ENCODE data around the gene NPAS4.
A peak's percentile ranks its signal among the peaks of the same experiment; 100 is the strongest.

Gene NPAS4

GRCh38 chr11:66421492-66422205 lies 814 bp downstream of the NPAS4 start (continued):
- TF ChIP-seq ZNF37A (tag by site-specific recombination; IDR thresholded peaks at IDR 0.05) (peak; percentile 47; the same call in 1 of the 2 replicates), ZNF311 (tag by site-specific recombination; IDR thresholded peaks at IDR 0.05; ENCODE audit: borderline replicate concordance) (no peak), ZBTB10 (tag by site-specific recombination; IDR thresholded peaks at IDR 0.05) (peak; percentile 72), PRDM2 (tag by site-specific recombination; IDR thresholded peaks at IDR 0.05; ENCODE audit: borderline replicate concordance) (no peak), BCL11A (tag by site-specific recombination; IDR thresholded peaks at IDR 0.05; ENCODE audit: low read depth) (no peak), OVOL3 (tag by site-specific recombination; IDR thresholded peaks at IDR 0.05) (no peak), ZNF843 (tag by site-specific recombination; IDR thresholded peaks at IDR 0.05) (peak; percentile 74), ELK4 (IDR thresholded peaks at IDR 0.05; ENCODE audit: borderline replicate concordance, low read depth, low read length) (no peak), ZNF354C (tag by site-specific recombination; IDR thresholded peaks at IDR 0.05; ENCODE audit: borderline replicate concordance, low read depth) (no peak), ZNF510 (tag by site-specific recombination; IDR thresholded peaks at IDR 0.05; ENCODE audit: insufficient replicate concordance) (no peak), ZNF148 (tag by site-specific recombination; IDR thresholded peaks at IDR 0.05; ENCODE audit: borderline replicate concordance) (no peak), KLF17 (tag by site-specific recombination; IDR thresholded peaks at IDR 0.05) (peak; percentile 77), ZNF221 (tag by site-specific recombination; IDR thresholded peaks at IDR 0.05; ENCODE audit: borderline replicate concordance) (no peak), ZNF776 (tag by site-specific recombination; IDR thresholded peaks at IDR 0.05; ENCODE audit: borderline replicate concordance) (no peak), YY1 (tag by site-specific recombination; IDR thresholded peaks at IDR 0.05) (peak; percentile 71; the same call in 1 of the 2 replicates), ZEB2 (tag by site-specific recombination; IDR thresholded peaks at IDR 0.05) (peak; percentile 76), ZNF514 (tag by site-specific recombination; IDR thresholded peaks at IDR 0.05) (no peak), ZNF274 (IDR thresholded peaks at IDR 0.05; ENCODE audit: low read length) (no peak), ZNF274 (tag by site-specific recombination; IDR thresholded peaks at IDR 0.05; ENCODE audit: borderline replicate concordance) (no peak), ZNF16 (tag by site-specific recombination; IDR thresholded peaks at IDR 0.05; ENCODE audit: low read depth) (no peak), ZNF239 (tag by site-specific recombination; IDR thresholded peaks at IDR 0.05) (0 out of 2 replicates have a peak, but pooled peaks have one; percentile 38), HOXA7 (CRISPR knock-in tag; IDR thresholded peaks at IDR 0.05; ENCODE audit: borderline replicate concordance) (peak; percentile 100), ZBTB26 (tag by site-specific recombination; optimal IDR thresholded peaks at IDR 0.05) (peak; percentile 26)
